Endothelial cell (in vitro differentiated cells): ENCODE results near the gene MPPE1. TPM values are rescaled to one million over a fixed set of nuclear protein-coding genes. Genes with fewer than 3 reads are reported as not detected.

Source experiments
- DNase-seq: peaks from one replicate; pipeline ENCODE4 v3.0.0; 2021; ENCODE audit warnings: low spot score
- H3K27ac Mint-ChIP-seq: one replicate; pipeline ENCODE4 v1.8.0; 2021; ENCODE audit warnings: mixed read lengths, inconsistent platforms; ENCODE audit not compliant: unreplicated experiment
- H3K27me3 Mint-ChIP-seq: one replicate; pipeline ENCODE4 v1.8.0; 2021; ENCODE audit warnings: mild to moderate bottlenecking, moderate library complexity, mixed read lengths, inconsistent platforms; ENCODE audit not compliant: unreplicated experiment
- H3K36me3 Mint-ChIP-seq: one replicate; pipeline ENCODE4 v1.8.0; 2021; ENCODE audit warnings: mild to moderate bottlenecking, low read depth, mixed read lengths, inconsistent platforms; ENCODE audit not compliant: unreplicated experiment
- H3K4me1 Mint-ChIP-seq: one replicate; pipeline ENCODE4 v1.8.0; 2021; ENCODE audit warnings: mild to moderate bottlenecking, mixed read lengths, inconsistent platforms; ENCODE audit not compliant: unreplicated experiment
- H3K4me3 Mint-ChIP-seq: one replicate; pipeline ENCODE4 v1.8.0; 2021; ENCODE audit warnings: mild to moderate bottlenecking, mixed read lengths, inconsistent platforms; ENCODE audit not compliant: unreplicated experiment
- H3K9me3 Mint-ChIP-seq: one replicate; pipeline ENCODE4 v1.8.0; 2021; ENCODE audit warnings: mixed read lengths, inconsistent platforms; ENCODE audit not compliant: unreplicated experiment
- total RNA-seq: library from RNA; stranded (reverse); fragmentation: NEBNext Ultra II Directional; extraction: Animal tissue kit (Norgen Biotek cat#: 25700); gene quantifications from one replicate; pipeline ENCODE4 v1.2.1, GENCODE V29; 2021; ENCODE audit not compliant: unreplicated experiment
- TF ChIP-seq, protein P1 (sequence below): fragments of 200-600 bp; sonication (generic); IDR thresholded peaks from one replicate; pipeline ENCODE4 v1.5.0; 2021; ENCODE audit warnings: antibody characterized with exemption; ENCODE audit not compliant: unreplicated experiment

MPPE1 gene
- total RNA-seq, 1 donor from 2014 or later, result 32.8 TPM

DNA sequence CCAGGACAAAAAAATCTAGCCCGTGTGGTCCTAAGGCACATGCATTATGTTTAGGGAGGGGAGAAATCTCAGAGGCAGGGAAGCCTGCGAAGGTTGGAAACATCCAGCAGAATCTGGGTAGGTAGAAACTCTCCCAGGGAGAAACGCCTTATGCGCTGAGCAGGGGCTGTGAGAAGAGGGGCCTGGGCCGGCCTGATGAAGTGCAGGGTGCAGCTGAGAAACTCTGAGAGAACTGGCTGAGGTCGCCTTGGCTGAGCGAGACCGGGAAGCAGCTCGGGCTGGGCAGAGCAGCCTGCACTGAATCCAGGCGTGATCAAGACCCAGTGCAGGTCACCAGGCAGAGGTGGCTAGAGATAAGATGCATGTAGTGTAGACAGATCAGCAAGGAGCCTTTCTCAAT lies 41.8 kb downstream of the MPPE1 start:
- TF ChIP-seq, protein P1, sequence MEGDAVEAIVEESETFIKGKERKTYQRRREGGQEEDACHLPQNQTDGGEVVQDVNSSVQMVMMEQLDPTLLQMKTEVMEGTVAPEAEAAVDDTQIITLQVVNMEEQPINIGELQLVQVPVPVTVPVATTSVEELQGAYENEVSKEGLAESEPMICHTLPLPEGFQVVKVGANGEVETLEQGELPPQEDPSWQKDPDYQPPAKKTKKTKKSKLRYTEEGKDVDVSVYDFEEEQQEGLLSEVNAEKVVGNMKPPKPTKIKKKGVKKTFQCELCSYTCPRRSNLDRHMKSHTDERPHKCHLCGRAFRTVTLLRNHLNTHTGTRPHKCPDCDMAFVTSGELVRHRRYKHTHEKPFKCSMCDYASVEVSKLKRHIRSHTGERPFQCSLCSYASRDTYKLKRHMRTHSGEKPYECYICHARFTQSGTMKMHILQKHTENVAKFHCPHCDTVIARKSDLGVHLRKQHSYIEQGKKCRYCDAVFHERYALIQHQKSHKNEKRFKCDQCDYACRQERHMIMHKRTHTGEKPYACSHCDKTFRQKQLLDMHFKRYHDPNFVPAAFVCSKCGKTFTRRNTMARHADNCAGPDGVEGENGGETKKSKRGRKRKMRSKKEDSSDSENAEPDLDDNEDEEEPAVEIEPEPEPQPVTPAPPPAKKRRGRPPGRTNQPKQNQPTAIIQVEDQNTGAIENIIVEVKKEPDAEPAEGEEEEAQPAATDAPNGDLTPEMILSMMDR, result no peak
- peaks cover 5% of the 10 kb centered on the region for H3K9me3 Mint-ChIP-seq
- peaks cover 3% of the 10 kb centered on the region for H3K27me3 Mint-ChIP-seq
- peaks cover 22% of the 10 kb centered on the region for H3K4me1 Mint-ChIP-seq
- DNase-seq, result no peak
- no peak overlapping the region for H3K4me3 Mint-ChIP-seq
- no peak overlapping the region for H3K27ac Mint-ChIP-seq
- peaks cover 10% of the 10 kb centered on the region for H3K36me3 Mint-ChIP-seq

GRCh38 chr18:11865071-11865470 lies 43.0 kb downstream of the MPPE1 start:
- peaks cover 3% of the 10 kb centered on the region for H3K27me3 Mint-ChIP-seq
- DNase-seq, result no peak
- H3K4me1 Mint-ChIP-seq, result peaks cover 27% of the 10 kb centered on the region
- H3K9me3 Mint-ChIP-seq, result peaks cover 9% of the 10 kb centered on the region
- no peak overlapping the region for H3K4me3 Mint-ChIP-seq
- H3K36me3 Mint-ChIP-seq, result peaks cover 16% of the 10 kb centered on the region
- no peak overlapping the region for H3K27ac Mint-ChIP-seq
- TF ChIP-seq, protein P1, result no peak

DNA sequence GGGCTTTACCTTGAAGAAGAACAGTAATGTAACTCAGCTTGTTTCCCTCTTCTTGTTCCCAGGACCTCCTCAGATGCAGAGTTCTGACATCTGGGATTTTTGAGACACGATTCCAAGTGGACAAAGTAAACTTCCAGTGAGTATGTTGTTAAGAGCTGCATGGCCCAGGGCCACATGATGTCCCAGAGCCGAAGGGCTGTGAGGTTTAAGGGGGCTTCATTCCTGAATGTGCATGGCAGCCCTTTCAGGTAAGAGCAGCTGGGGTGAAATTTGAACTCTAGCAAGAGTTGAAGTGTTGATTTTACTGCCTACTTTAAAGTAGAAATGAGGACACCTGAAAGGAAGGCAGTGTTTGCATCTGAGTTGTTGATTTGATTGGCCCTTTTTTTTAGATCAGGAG lies 43.6 kb downstream of the MPPE1 start:
- TF ChIP-seq, protein P1, result no peak
- peaks cover 9% of the 10 kb centered on the region for H3K9me3 Mint-ChIP-seq
- no peak for DNase-seq
- H3K36me3 Mint-ChIP-seq, result peaks cover 16% of the 10 kb centered on the region
- H3K4me3 Mint-ChIP-seq, result no peak overlapping the region
- H3K27me3 Mint-ChIP-seq, result peaks cover 3% of the 10 kb centered on the region
- H3K27ac Mint-ChIP-seq, result no peak overlapping the region
- H3K4me1 Mint-ChIP-seq, result peaks cover 30% of the 10 kb centered on the region

DNA sequence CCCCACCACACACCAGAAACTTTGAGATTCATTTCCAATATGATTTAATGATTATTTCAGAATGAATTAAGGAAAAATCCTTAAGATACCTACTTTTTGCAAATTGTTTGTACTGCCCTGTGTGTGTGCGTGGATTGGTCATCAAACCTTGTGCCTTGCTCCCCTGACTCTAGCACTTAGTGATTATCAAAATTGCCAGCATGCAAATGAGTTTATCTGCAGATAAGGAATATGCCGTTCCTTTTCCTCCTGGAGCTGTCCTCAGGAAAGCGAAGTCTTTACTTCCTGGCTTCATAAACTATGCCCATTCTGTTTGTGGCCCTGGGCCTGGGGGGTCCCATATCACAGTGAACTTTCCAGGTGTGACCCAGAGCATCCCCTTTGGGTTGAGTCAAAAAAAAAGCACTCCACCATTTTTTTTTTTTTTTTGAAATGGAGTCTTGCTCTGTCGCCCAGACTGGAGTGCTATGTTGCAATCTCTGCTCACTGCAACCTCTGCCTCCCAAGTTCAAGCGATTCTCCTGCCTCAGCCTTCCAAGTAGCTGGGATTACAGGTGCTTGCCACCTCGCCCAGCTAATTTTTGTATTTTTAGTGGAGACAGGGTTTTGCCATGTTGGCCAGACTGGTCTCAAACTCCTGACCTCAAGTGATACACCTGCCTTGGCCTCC lies 45.5 kb downstream of the MPPE1 start:
- peaks cover 3% of the 10 kb centered on the region for H3K27me3 Mint-ChIP-seq
- peaks cover 33% of the 10 kb centered on the region for H3K4me1 Mint-ChIP-seq
- H3K36me3 Mint-ChIP-seq, result peaks cover 16% of the 10 kb centered on the region
- H3K4me3 Mint-ChIP-seq, result no peak overlapping the region
- no peak overlapping the region for H3K27ac Mint-ChIP-seq
- no peak for DNase-seq
- TF ChIP-seq, protein P1, result no peak
- peaks cover 9% of the 10 kb centered on the region for H3K9me3 Mint-ChIP-seq

GRCh38 chr18:11861583-11862288 lies 46.4 kb downstream of the MPPE1 start:
- peak overlapping the region; percentile 20 for H3K27ac Mint-ChIP-seq
- no peak for DNase-seq
- H3K27me3 Mint-ChIP-seq, result peaks cover 3% of the 10 kb centered on the region
- H3K4me3 Mint-ChIP-seq, result peak overlapping the region; percentile 43
- TF ChIP-seq, protein P1, result no peak
- H3K9me3 Mint-ChIP-seq, result peaks cover 9% of the 10 kb centered on the region
- H3K4me1 Mint-ChIP-seq, result peaks cover 33% of the 10 kb centered on the region
- H3K36me3 Mint-ChIP-seq, result peaks cover 16% of the 10 kb centered on the region
